HepG2 (cell line): ENCODE results near the gene TNFAIP1. TPM values are rescaled to one million over a fixed set of nuclear protein-coding genes. Genes with fewer than 3 reads are reported as not detected.

Source experiments
- FOXP4 ChIP-seq: sonication (generic); formaldehyde crosslinking; IDR thresholded peaks from 2 replicates; pipeline ENCODE4 v1.4.0; 2020; ENCODE audit warnings: missing genetic modification reagents
- GATAD2A ChIP-seq: IDR thresholded peaks from 2 replicates; pipeline ENCODE4 v1.6.1; 2016
- KLF16 ChIP-seq, 2 experiments: sonication (generic) in 1 of 2; formaldehyde crosslinking in 1 of 2; IDR thresholded peaks; 2 replicates each; pipeline versions ENCODE4 v1.6.1 to v1.8.0; 2016 to 2023; ENCODE audit warnings: missing genetic modification reagents in 2 of 2, missing compliant biosample characterization in 1 of 2
- MAX ChIP-seq: IDR thresholded peaks from 2 replicates; pipeline ENCODE4 v1.6.1; 2012; ENCODE audit warnings: inconsistent platforms
- PLRG1 ChIP-seq: fragments of 450-650 bp; conservative IDR thresholded peaks from 2 replicates; pipeline ENCODE4 v1.6.1; 2016
- RAD51 ChIP-seq: fragments of 450-650 bp; IDR thresholded peaks from 2 replicates; pipeline ENCODE4 v1.6.1; 2016; ENCODE audit warnings: borderline replicate concordance
- ZBTB1 ChIP-seq: sonication (generic); formaldehyde crosslinking; IDR thresholded peaks from 2 replicates; pipeline ENCODE4 v1.4.0; 2020; ENCODE audit warnings: missing genetic modification reagents, borderline replicate concordance
- ZBTB40 ChIP-seq, 2 experiments: fragments of 450-650 bp in 1 of 2; sonication (generic) in 1 of 2; formaldehyde crosslinking in 1 of 2; IDR thresholded peaks; 2 replicates each; pipeline versions ENCODE4 v1.6.1 to v1.8.0; 2016 to 2022; ENCODE audit warnings: antibody characterized with exemption in 1 of 2, mild to moderate bottlenecking in 1 of 2, missing genetic modification reagents in 1 of 2
- ZNF17 ChIP-seq: sonication (generic); formaldehyde crosslinking; IDR thresholded peaks from 2 replicates; pipeline ENCODE4 v1.5.0; 2020; ENCODE audit warnings: mild to moderate bottlenecking, missing genetic modification reagents
- ZNF251 ChIP-seq: sonication (generic); formaldehyde crosslinking; IDR thresholded peaks from 2 replicates; pipeline ENCODE4 v1.9.0; 2021; ENCODE audit warnings: mild to moderate bottlenecking, missing genetic modification reagents
- ZNF317 ChIP-seq: sonication (generic); formaldehyde crosslinking; IDR thresholded peaks from 2 replicates; pipeline ENCODE4 v1.5.0; 2020; ENCODE audit warnings: mild to moderate bottlenecking, missing genetic modification reagents
- ZNF432 ChIP-seq: sonication (generic); formaldehyde crosslinking; IDR thresholded peaks from 2 replicates; pipeline ENCODE4 v1.5.0; 2020; ENCODE audit warnings: missing genetic modification reagents, mild to moderate bottlenecking, borderline replicate concordance
- ZNF547 ChIP-seq: sonication (generic); formaldehyde crosslinking; IDR thresholded peaks from 2 replicates; pipeline ENCODE4 v1.5.1; 2020; ENCODE audit warnings: mild to moderate bottlenecking, missing genetic modification reagents
- ZNF784 ChIP-seq: sonication (generic); formaldehyde crosslinking; IDR thresholded peaks from 2 replicates; pipeline ENCODE4 v1.5.1; 2020; ENCODE audit warnings: missing genetic modification reagents, mild to moderate bottlenecking, borderline replicate concordance
- ZNF788 ChIP-seq: sonication (generic); formaldehyde crosslinking; IDR thresholded peaks from 2 replicates; pipeline ENCODE4 v1.5.0; 2020; ENCODE audit warnings: mild to moderate bottlenecking, missing genetic modification reagents, borderline replicate concordance
- ZUFSP ChIP-seq: sonication (generic); formaldehyde crosslinking; IDR thresholded peaks from 2 replicates; pipeline ENCODE4 v1.9.0; 2021; ENCODE audit warnings: missing genetic modification reagents, mild to moderate bottlenecking, borderline replicate concordance
- polyA plus RNA-seq, 8 experiments: library from polyadenylated mRNA; depleted of rRNA in 3 of 8; stranded (reverse) in 7 of 8; unstranded in 1 of 8; fragments of >200 nt; fragmentation: Illumina TruSeq in 4 of 8; extraction: Trizol in 4 of 8; gene quantifications; 2 replicates each; pipeline versions ENCODE4 v1.2.1 to v1.2.3, GENCODE V29; 2011 to 2016; ENCODE audit warnings: low read depth in 4 of 8, missing spikeins in 1 of 8, mixed read lengths in 1 of 8; ENCODE audit not compliant: insufficient read depth in 1 of 8
- total RNA-seq, 5 experiments: library from RNA; depleted of rRNA; stranded (reverse); fragments of >200 nt; fragmentation: Illumina TruSeq; extraction: Trizol; gene quantifications; 2 replicates each; pipeline ENCODE4 v1.2.3, GENCODE V29; 2016; ENCODE audit warnings: low read depth in 1 of 5

TNFAIP1 gene
- total and polyA plus RNA-seq, 2 of the 13 experiments (the other 11 are each of a cell fraction or from before 2014, with no cell fraction given): 17.5 to 40.6 TPM

GRCh38 chr17:28367641-28368305 lies 32.2 kb downstream of the TNFAIP1 start (continued):
- TF ChIP-seq MAX (no peak), RAD51 (no peak), PLRG1 (no peak), FOXP4 (CRISPR knock-in tag) (no peak), ZBTB1 (CRISPR knock-in tag) (no peak), ZNF251 (CRISPR knock-in tag) (no peak), ZBTB40 (IDR thresholded peaks at IDR 0.05) (no peak), ZBTB40 (CRISPR knock-in tag; IDR thresholded peaks at IDR 0.05) (no peak), ZUFSP (CRISPR knock-in tag) (no peak), ZNF317 (no peak), ZNF784 (CRISPR knock-in tag) (no peak), ZNF547 (CRISPR knock-in tag) (no peak), ZNF788 (no peak), KLF16 (CRISPR knock-in tag; IDR thresholded peaks at IDR 0.05) (no peak), ZNF17 (no peak), ZNF432 (no peak), GATAD2A (CRISPR knock-in tag) (no peak)
